DOHH2 (cell line): ENCODE data around the gene HOXD9.

Source experiments
- H3F3A ChIP-seq: fragments of 200-600 bp; sonication (generic), shearing (Covaris generic); 2 replicates; pipeline ENCODE4 v1.6.0; 2016; ENCODE audit warnings: antibody characterized with exemption, mild to moderate bottlenecking; ENCODE audit not compliant: control insufficient read depth, insufficient read depth
- H3K27ac ChIP-seq: fragments of 200-600 bp; sonication (generic); 2 replicates; pipeline ENCODE4 v1.5.1; 2014; ENCODE audit warnings: low read depth, mild to moderate bottlenecking, low read length, moderate library complexity
- H3K27me3 ChIP-seq: fragments of 200-600 bp; sonication (generic); 2 replicates; pipeline ENCODE4 v1.6.1; 2014; ENCODE audit warnings: mild to moderate bottlenecking, low read length, mixed read lengths; ENCODE audit not compliant: control insufficient read depth
- H3K36me3 ChIP-seq: fragments of 200-600 bp; sonication (generic); 2 replicates; pipeline ENCODE4 v1.6.1; 2014; ENCODE audit warnings: mild to moderate bottlenecking, low read length, moderate library complexity, mixed read lengths; ENCODE audit not compliant: control insufficient read depth
- H3K4me1 ChIP-seq: fragments of 200-600 bp; sonication (generic); 2 replicates; pipeline ENCODE4 v1.6.1; 2014; ENCODE audit warnings: mild to moderate bottlenecking, low read length, mixed read lengths; ENCODE audit not compliant: control insufficient read depth
- H3K4me2 ChIP-seq: fragments of 200-600 bp; sonication (generic); 2 replicates; pipeline ENCODE4 v1.6.0; 2014; ENCODE audit warnings: mild to moderate bottlenecking, low read length, moderate library complexity
- H3K4me3 ChIP-seq: fragments of 200-600 bp; sonication (generic); 2 replicates; pipeline ENCODE4 v1.5.1; 2014; ENCODE audit warnings: mild to moderate bottlenecking, low read length, mixed read lengths
- H3K79me2 ChIP-seq: fragments of 200-600 bp; sonication (generic); 2 replicates; pipeline ENCODE4 v1.6.1; 2014; ENCODE audit warnings: mild to moderate bottlenecking, low read length, mixed read lengths; ENCODE audit not compliant: control insufficient read depth
- H3K9me2 ChIP-seq: fragments of 200-600 bp; sonication (generic); replicated peaks from 2 replicates; pipeline ENCODE4 v1.6.1; 2014; ENCODE audit warnings: mild to moderate bottlenecking, low read length, mixed read lengths; ENCODE audit not compliant: control insufficient read depth
- H3K9me3 ChIP-seq: fragments of 200-600 bp; sonication (generic); 2 replicates; pipeline ENCODE4 v1.6.1; 2014; ENCODE audit warnings: antibody characterized with exemption, low read length, mixed read lengths; ENCODE audit not compliant: control insufficient read depth, insufficient read depth
- H4K20me1 ChIP-seq: fragments of 200-600 bp; sonication (generic); 2 replicates; pipeline ENCODE4 v1.6.0; 2014; ENCODE audit warnings: low read depth, mild to moderate bottlenecking, antibody characterized with exemption, low read length, moderate library complexity; ENCODE audit not compliant: control insufficient read depth, insufficient read depth
- CTCF ChIP-seq: fragments of 200-600 bp; sonication (generic); IDR thresholded peaks from one replicate; pipeline ENCODE4 v1.5.1; 2014; ENCODE audit warnings: antibody characterized with exemption, mild to moderate bottlenecking, low read depth, low read length; ENCODE audit not compliant: poor library complexity, severe bottlenecking
- EZH2phosphoT487 ChIP-seq: fragments of 200-600 bp; sonication (generic); IDR thresholded peaks from 2 replicates; pipeline ENCODE4 v1.6.1; 2017; ENCODE audit warnings: borderline replicate concordance, mild to moderate bottlenecking, antibody characterized with exemption, low read length, moderate library complexity, mixed read lengths

The HOXD9 gene

GRCh38 chr2:176128982-176129796, 6.7 kb downstream of the HOXD9 start, which contains the start of gene HOXD8:
Gene HOXD8 (plus strand): TSS chr2:176129705. CDS start chr2:176130367, 662 bp downstream.
- no peak within 1 kb of the TSS for H3K27ac ChIP-seq
- H3K36me3 ChIP-seq: no peaks in the 10 kb centered on the region
- no peaks in the 10 kb centered on the region for H3K9me3 ChIP-seq
- H4K20me1 ChIP-seq: no peaks in the 10 kb centered on the region
- H3K4me1 ChIP-seq: no peaks in the 10 kb centered on the region
- H3K9me2 ChIP-seq: no peaks in the 10 kb centered on the region
- H3K79me2 ChIP-seq: no peaks in the 10 kb centered on the region
- no peak within 1 kb of the TSS for H3K4me3 ChIP-seq
- H3K4me2 ChIP-seq: no peak within 1 kb of the TSS
- no peak for TF ChIP-seq CTCF
- no peak for TF ChIP-seq EZH2phosphoT487
- H3K27me3 ChIP-seq: peaks cover 14% of the 10 kb centered on the region
- H3F3A ChIP-seq: no peaks in the 10 kb centered on the region

GRCh38 chr2:176129813-176130146, 7.3 kb downstream of the HOXD9 start:
- H3K4me2 ChIP-seq: no peak overlapping the region

GRCh38 chr2:176130147-176130956, 7.8 kb downstream of the HOXD9 start:
- H3K9me2 ChIP-seq: no peaks in the 10 kb centered on the region
- H3K27me3 ChIP-seq: peaks cover 17% of the 10 kb centered on the region
- no peaks in the 10 kb centered on the region for H3K36me3 ChIP-seq
- no peaks in the 10 kb centered on the region for H3K9me3 ChIP-seq
- H3K79me2 ChIP-seq: no peaks in the 10 kb centered on the region
- TF ChIP-seq EZH2phosphoT487 (no peak), CTCF (no peak)
- no peaks in the 10 kb centered on the region for H3F3A ChIP-seq
- no peak overlapping the region for H3K27ac ChIP-seq
- no peak overlapping the region for H3K4me3 ChIP-seq
- no peak overlapping the region for H3K4me2 ChIP-seq
- H4K20me1 ChIP-seq: no peaks in the 10 kb centered on the region
- no peaks in the 10 kb centered on the region for H3K4me1 ChIP-seq

More at GRCh38 chr2:176129813-176130146, 7.3 kb downstream of the HOXD9 start:
- Histone ChIP-seq H4K20me1 (no peaks in the 10 kb centered on the region), H3K9me3 (no peaks in the 10 kb centered on the region), H3K9me2 (no peaks in the 10 kb centered on the region), H3K27ac (no peak overlapping the region), H3K79me2 (no peaks in the 10 kb centered on the region), H3K4me1 (no peaks in the 10 kb centered on the region), H3F3A (no peaks in the 10 kb centered on the region), H3K4me3 (no peak overlapping the region), H3K36me3 (no peaks in the 10 kb centered on the region), H3K27me3 (peaks cover 17% of the 10 kb centered on the region)
- no peak for TF ChIP-seq CTCF
- TF ChIP-seq EZH2phosphoT487: no peak
